GM19240 (cell line): ENCODE results near the gene DCD.

Source experiments
- DNase-seq: peaks from one replicate; pipeline ENCODE4 v3.0.0; 2011; ENCODE audit warnings: low spot score; ENCODE audit not compliant: insufficient read length

Gene DCD

GRCh38 chr12:54608769-54609168 is 39.4 kb downstream of the DCD start:
- no peak for DNase-seq

- no peak for DNase-seq
These were observed 40.0 kb downstream of the DCD start for GRCh38 chr12:54608156-54608555.

- DNase-seq: no peak
These were observed 41.6 kb downstream of the DCD start for GRCh38 chr12:54606556-54606955.

GRCh38 chr12:54605138-54605970 is 42.8 kb downstream of the DCD start:
- no peak for DNase-seq

DNA sequence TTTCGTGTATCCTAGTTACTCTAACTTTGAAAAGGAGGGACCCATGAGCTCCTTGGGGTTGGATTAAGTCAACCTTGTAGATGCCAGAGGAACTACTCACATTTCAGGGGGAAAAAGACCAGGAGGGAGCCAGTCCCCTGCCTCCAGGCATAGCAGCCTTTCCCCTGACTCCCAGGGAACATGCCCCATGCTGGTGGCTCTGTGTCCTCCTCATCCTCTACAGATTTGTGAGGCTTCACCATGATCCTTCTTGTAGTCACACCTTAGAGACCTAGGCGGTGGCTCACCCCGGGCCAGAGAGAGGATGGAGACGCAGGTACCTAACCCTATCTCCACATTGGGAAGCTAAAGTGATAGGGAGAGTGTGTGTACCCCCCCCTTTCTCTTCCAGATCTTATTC is 43.7 kb downstream of the DCD start:
- no peak for DNase-seq

- DNase-seq: no peak
These were observed 44.3 kb downstream of the DCD start for GRCh38 chr12:54603872-54604271.

DNA sequence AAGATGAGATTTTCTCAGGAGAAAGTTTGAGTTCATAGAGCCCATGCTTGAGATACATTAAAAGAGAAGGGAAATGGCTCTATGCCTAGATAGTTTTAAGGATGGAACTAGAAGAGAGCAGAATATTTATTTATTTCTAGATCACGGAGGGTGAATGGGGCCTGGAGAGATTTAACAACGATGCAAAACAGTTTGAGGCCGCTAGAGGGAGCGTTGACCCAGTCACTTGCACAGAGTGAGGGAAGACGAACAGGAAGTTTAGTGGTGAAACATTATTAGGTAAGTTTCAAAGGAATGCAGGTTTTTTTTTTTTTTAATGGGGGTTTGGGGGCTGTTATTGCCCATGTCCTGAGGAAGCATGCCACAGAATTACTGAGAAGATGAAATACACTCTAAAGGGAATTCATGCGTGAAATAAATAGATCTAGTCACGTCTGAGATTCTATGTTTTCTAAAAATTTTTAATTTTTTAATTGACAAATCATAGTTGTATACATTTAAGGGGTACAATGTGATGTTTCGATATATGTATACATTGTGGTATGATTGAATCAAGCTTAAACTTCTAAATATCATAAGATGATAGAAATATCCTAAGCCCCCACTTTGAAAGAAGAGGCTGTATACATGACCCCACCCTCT is 44.9 kb downstream of the DCD start:
- peak; percentile 62 for DNase-seq

GRCh38 chr12:54602661-54603060 is 45.5 kb downstream of the DCD start:
- no peak for DNase-seq

DNA sequence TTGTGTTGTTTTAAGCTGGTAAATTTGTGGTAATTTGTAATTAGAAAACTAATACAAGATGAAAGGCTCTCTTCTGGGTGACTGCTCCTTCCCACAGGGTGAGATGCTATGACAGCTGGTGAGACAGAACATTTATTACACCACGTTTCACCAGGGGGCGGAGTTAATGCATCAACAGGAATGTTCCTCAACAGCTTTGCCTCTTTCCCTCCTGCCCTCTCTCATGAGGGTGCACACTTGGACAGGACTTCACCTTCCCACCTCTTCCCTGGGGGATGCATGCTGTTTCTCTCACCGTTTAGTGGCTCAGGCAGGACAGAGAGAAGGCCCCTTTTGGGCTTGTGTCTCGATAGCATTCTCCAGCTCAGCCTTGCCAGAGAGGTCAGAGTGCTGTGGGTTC is 46.3 kb downstream of the DCD start:
- DNase-seq: no peak

DNA sequence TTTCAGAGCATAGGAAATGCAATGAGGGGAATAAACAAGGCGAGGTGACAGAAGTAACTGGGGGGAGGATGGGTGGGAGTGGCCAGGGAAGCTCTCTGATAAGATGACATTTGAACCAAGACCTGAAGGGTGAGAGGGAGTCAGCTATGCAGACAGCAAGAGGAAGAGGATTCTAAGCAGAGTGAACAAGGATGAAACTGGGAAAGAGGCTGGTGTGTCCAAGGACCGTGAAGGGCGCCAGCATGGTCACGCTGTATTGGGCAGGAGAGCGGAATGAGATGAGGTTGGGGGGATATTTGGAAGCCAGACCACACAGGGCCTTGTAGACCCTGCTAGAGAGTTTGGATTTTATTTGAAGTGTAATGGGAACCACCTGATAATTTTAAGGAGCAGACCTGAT is 49.2 kb downstream of the DCD start:
- no peak for DNase-seq

DNA sequence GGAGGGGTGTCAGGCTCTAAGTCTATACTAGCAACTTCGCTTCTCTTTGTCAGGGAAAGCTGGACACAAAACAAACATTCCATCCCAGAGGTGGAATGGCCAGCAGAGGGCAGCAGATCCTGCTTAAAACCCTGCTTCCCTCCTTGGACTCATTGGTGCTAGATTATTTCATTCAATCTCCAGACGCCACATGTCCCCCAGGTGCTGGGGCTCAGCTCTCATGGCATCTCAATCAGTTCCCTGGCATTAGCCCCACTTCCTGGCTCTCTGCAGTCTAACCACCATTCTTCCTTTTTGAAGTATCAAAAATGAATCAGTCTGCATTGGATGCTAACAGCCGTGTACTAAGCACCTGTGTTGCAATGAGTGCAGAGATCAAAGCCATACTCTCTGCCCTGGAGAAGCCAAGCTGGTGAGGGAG is 51.6 kb downstream of the DCD start:
- peak; percentile 33 for DNase-seq

- no peak for DNase-seq
These were observed 52.7 kb downstream of the DCD start for GRCh38 chr12:54595471-54595870.
